Stimulated activated CD4-positive, alpha-beta T cell treated with anti-CD3 and anti-CD28 coated beads, Interleukin-4, amount 100 ng/mL, for 24 hours (primary cell): ENCODE results near the gene ADAMTS10.
"Not testable (repeated sequence)": the region's sequence is repeated elsewhere in the genome, so short reads cannot be mapped to it uniquely, and the experiment has no call there.

Experiments used
- DNase-seq: peaks from one replicate; pipeline ENCODE4 v3.0.0-alpha.2; 2020

The ADAMTS10 gene

GRCh38 chr19:8610041-8610935 lies at the start of gene ADAMTS10:
ADAMTS10 (minus strand) TSS chr19:8610715; CDS start chr19:8605710, 5,005 bp downstream.
- DNase-seq, result peak; percentile 31

- no peak for DNase-seq
Measured at GRCh38 chr19:8659905-8660304, 49.4 kb upstream of the ADAMTS10 start.

DNA sequence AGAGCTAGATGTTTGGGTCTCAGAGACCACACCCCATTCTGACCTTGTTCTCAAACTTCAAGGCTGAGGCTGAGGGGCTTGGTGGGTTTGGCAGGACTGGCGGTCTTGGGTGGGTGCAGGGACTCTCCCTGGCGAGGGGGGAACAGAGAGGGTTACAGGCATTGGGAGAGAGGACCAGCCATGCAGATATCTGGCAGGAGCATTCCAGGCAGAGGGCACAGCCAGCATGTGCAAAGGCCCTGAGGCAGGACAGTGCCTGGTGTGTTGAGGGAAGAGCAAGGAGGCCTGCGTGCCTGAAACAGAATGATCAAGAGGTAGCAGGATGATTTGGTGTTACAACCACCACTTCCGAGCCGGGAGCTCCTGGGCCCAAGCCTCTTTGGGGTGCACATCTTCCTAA lies 47.4 kb upstream of the ADAMTS10 start:
- DNase-seq, result no peak

DNA sequence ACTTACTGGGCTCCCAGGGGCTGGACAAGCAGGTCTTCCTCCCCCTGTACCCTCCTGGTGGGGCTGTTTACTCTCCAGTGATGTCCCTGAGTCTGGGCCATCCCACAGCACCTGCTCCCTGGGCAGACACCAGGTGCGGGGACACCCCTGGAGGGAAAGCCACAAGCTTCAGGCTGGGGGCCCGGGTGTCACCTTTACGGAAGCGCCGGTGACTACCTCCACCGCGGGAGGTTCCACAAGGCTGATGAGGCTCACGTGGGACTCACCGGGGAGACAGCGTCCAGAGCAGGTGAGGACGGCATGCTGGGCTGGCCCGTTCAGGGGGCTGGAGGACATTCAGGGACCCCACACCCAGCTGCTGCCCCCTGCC lies 44.8 kb upstream of the ADAMTS10 start:
- DNase-seq, result peak; percentile 30

- peak; percentile 72 for DNase-seq
Measured at GRCh38 chr19:8654591-8655339, 44.2 kb upstream of the ADAMTS10 start.

GRCh38 chr19:8648240-8648639 lies 37.7 kb upstream of the ADAMTS10 start:
- no peak for DNase-seq

- DNase-seq, result no peak
Measured at GRCh38 chr19:8643860-8644653, 33.5 kb upstream of the ADAMTS10 start.

- no peak for DNase-seq
Measured at GRCh38 chr19:8642561-8642960, 32.0 kb upstream of the ADAMTS10 start.

DNA sequence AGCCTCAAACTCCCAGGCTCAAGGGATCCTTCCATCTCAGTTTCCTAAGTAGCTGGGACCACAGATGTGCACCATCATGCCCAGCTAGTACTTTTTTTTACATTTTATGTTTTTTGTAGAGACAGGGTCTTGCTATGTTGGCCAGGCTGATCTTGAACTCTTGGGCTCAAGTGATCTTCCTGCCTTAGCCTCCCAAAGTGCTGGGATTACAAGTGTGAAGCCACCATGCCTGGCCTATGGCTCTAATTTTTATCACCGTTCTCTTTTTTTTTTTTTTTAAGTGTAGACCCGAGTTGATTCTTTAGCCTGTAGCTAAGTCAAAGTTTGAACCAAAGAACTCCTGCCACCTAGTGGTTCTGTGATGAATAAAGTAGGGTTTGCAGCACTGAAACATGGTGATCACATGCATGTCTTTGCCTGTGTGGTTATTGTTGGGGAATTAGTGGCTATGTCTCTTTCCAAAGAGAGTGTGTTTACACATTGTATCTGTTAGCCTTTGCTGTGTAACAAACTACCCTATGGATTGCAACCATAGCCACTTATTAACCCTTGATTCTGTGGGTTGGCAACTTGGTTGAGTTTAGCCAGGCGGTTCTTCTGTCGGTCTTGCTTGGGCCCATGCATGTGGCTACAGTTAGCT lies 31.5 kb upstream of the ADAMTS10 start:
- DNase-seq, result peak; percentile 31

DNA sequence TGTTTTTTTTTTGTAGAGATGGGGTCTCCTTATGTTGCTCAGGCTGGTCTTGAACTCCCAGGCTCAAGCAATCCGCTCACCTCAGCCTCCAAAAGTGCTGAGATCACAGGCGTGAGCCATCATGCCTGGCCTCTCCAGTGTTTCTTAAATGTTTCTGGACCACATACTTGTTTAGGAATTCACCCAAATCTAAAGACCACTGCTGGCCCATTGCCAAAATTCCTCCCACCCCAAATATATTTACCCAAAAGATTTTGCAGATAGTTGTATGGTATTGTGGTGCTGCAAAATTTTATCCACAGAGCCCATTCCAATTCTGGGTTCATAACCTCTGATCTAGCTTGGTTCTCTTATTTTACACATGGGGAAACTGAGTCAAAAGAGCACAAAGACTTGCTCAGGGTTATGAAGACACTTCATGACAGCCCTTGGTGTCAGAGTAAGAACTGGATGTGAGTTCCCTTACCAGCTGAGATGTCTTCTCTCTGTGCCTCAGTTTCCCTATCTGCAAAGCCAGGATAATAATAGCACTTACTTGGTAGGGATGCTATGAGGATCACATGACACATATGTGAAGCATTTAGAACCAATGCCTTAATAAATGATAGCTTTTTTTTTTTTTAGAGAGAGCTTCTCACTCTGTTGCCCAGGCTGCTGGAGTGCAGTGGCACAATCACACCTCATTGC lies 30.8 kb upstream of the ADAMTS10 start:
- DNase-seq, result no peak

DNA sequence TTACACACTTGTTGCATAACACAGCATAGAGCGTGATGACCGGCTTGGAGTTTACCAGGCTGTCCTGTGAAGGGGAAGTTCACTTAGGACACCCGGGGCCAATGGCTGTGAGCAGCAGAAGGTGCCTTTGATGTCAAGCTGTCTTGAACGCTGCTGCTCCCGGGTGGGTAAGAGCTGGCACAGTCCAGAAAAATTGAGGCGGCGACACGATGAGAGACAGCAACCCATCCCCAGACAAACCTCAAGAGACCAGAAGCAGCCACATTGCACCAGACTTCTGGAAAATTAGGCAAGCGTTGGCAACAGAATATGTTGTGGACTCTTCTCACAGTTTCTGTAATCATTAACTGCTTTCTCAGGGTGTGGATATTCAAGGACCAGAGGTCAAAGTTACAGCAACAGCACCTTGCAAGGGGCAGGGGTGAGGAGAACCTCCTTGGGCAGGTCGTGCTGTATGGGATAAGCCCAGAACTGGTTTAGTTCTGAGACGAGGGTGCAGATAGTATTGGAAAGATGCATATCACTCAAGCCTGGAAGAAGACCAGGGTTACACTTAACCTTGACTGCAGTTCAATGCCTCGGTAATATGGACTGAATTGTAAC lies 30.0 kb upstream of the ADAMTS10 start:
- no peak for DNase-seq

- no peak for DNase-seq
Measured at GRCh38 chr19:8639821-8640401, 29.4 kb upstream of the ADAMTS10 start.

DNA sequence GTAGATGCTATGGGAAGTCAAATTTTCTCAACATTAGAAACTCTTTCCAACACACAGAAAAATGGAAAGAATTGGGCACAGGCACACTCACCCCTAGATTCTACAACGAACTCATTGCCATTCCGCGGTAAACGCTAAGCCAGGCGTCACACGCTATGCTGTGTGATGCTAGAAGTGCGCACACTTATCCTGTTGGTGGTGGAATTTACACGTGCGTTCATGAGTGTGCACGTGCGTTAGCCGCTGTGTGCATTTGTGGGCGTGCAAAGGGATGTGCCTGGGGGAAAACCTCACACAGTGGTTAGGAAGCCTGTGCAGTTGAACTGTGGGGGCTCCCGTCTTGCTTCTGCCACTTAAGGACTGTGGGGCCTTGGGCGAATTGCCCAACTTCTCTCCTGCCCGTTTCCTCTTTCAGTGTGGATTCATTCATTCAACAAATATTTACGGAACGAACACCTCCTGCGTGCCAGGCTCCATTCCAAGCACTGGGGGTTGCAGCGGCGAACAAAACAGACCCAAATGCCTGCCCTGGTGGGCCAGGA lies 27.6 kb upstream of the ADAMTS10 start:
- no peak for DNase-seq

- not testable (repeated sequence) for DNase-seq
Measured at GRCh38 chr19:8637070-8637469, 26.6 kb upstream of the ADAMTS10 start.

DNA sequence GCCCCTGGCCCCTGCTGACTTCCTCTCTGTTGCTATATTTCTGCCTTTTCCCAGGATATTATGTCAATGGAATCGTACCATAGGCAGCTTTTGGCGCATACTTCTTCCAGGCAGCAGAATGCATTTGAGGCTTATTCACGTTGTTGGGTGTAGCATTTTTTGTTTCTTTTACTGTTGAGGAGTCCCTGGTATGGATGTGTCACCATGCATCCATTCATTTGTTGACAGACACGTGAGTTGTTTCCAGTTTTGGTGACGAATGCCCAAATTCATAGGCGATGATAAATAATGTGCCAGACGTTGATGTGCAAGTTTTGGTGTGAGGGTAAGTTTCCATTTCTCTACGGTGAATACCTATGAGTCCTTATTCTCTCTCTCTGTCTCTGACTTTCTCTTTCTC lies 24.9 kb upstream of the ADAMTS10 start:
- DNase-seq, result no peak

DNA sequence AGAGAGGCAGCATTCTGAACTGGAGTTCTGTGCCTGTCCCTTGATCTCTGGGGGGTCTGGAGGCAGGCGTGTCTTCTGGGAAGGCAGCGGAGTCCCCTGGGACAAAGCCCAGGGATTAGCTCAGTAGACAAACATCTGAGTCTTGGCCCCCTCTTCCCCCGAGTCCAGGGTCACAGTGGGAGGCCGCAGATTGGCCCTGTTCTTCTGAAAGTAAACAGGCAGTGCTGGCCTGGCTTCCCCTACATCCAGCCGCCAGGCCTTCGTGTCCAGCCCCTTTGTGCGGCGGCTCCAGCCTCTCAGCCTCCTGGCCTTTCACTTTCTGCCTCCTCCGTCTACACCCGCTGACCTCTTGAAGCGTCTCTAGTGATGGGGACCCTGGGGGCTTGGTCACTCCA lies 20.9 kb upstream of the ADAMTS10 start:
- no peak for DNase-seq

DNA sequence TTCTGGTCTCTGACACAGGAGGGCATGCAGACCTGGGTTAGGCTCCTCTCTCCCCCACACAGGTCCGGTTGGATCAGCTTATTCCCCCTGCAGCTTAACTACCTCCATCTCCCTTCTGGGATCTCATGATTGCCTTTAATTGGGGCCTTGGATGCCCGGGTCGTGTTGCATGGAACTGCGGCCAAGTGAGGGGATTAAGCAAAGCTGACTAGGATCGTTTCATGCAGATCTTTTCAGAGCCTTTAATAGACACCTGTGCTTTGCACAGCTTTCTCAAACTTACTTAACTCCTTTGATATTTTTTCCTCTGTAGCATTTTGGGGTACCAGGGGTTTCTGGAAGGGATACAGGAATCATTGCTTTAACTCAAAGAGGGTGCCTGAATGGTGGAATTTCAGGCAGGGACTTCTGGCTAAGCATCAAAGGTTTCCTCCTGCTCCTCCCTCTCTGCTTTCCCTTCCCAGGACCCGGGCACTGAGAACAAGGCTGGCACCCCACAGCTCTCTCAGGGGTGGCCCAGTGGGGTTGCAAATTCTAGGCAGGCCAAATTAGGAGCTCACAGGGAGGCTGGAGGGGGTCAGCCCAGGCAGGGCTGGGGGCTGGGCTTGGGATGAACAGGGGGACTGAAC lies 20.4 kb upstream of the ADAMTS10 start:
- DNase-seq, result no peak

DNA sequence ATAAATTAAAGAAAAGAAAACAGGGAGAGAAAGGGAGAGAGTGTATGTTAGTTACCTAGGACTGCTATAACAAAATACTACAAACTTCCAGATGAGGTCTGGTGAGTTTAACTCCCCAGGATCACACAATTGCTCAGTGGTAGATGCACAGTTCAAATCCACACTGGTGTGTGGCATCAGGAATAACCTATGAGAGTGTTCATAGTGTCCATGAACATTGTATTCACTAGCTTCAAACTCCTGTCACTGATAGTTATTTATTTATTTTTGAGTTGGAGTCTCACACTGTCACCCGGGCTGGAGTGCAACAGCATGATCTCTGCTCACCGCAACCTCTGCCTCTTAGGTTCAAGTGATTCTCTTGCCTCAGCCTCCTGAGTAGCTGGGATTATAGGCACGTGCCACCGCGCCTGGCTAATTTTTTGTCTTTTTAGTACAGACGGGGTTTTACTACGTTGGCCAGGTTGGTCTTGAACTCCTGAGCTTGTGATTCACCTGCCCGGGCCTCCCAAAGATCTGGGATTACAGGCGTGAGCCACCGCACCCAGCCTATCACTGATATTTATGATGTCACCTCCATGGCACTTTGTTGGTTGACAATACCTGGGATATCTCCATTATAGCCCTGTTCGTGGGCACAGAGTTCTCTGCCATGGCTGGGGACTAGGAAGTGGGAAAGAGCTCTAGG lies 19.6 kb upstream of the ADAMTS10 start, which contains the start of gene NFILZ:
TSS of gene NFILZ (plus strand) at position 638 of the 688 bp plus-strand sequence. CDS start 46,133 bp downstream, outside the sequence.
- DNase-seq, result no peak

DNA sequence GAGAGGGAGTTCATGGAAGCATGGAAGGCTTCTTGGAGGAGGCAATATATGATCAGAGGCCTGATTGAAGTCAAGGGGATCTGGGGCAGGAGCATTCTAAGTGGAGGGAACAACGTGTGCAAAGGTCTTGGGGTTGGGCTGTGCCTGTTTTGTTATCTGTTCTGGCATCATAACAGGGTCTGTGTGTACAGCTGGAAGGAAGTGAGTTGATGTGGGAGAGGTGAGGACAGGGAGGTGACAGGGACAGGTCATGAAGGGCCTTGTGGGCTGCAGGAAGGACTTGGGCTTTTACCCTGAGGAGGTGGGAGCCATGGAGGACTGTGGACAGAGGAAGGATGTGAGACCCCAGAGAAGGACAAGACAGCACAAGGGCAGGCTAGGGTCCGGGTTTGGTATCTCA lies 18.7 kb upstream of the ADAMTS10 start:
- no peak for DNase-seq

- DNase-seq, result no peak
Measured at GRCh38 chr19:8626842-8627241, 16.3 kb upstream of the ADAMTS10 start.
